Caco-2 (cell line): ENCODE measurements around the gene LEKR1. TPM values are rescaled to one million over a fixed set of nuclear protein-coding genes. Genes with fewer than 3 reads are reported as not detected.

ENCODE experiments used
- BruUV-seq: library from RNA; stranded (reverse); fragments of 400-500 nt; replicated peaks from 2 replicates; lab custom pipeline; 2021; lab: Mats Ljungman, UMichigan
- CTCF ChIA-PET: fragments of 300-600 bp; sonication (Branson Sonifier 250); formaldehyde crosslinking; loops from one replicate; lab custom pipeline; 2022; ENCODE audit warnings: antibody characterized with exemption; lab: Charles Lee
- POLR2A ChIA-PET: fragments of 300-600 bp; sonication (Branson Sonifier 250); formaldehyde crosslinking; loops from one replicate; lab custom pipeline; 2022; ENCODE audit warnings: antibody characterized with exemption; lab: Charles Lee
- DNase-seq, 2 experiments: peaks; one replicate each; pipeline versions ENCODE4 v3.0.0 to v3.0.0-alpha.2; 2020 to 2022
- H3K27me3 ChIP-seq: replicated peaks from 2 replicates; pipeline ENCODE4 v1.6.0; 2011; ENCODE audit warnings: low read length; ENCODE audit not compliant: control insufficient read depth, insufficient read depth
- H3K36me3 ChIP-seq: 2 replicates; pipeline ENCODE4 v1.5.1; 2011; ENCODE audit warnings: low read length; ENCODE audit not compliant: control insufficient read depth, insufficient read depth
- H3K4me1 ChIP-seq: fragments of 250-450 bp; sonication (Bioruptor Pico); 2 replicates; pipeline ENCODE4 v1.5.1; 2020; ENCODE audit warnings: mild to moderate bottlenecking
- H3K4me3 ChIP-seq: 2 replicates; pipeline ENCODE4 v1.5.1; 2011; ENCODE audit warnings: low read depth, mild to moderate bottlenecking, control low read depth, low read length
- H3K9me3 ChIP-seq: fragments of 250-450 bp; sonication (Bioruptor Pico); 2 replicates; pipeline ENCODE4 v1.5.1; 2020; ENCODE audit warnings: mild to moderate bottlenecking, moderate library complexity
- H3K27ac Mint-ChIP-seq: one replicate; pipeline ENCODE4 v1.8.0; 2022; ENCODE audit warnings: mixed read lengths; ENCODE audit not compliant: unreplicated experiment
- H3K27me3 Mint-ChIP-seq: one replicate; pipeline ENCODE4 v1.8.0; 2022; ENCODE audit warnings: mixed read lengths; ENCODE audit not compliant: insufficient read depth, unreplicated experiment
- H3K36me3 Mint-ChIP-seq: one replicate; pipeline ENCODE4 v1.8.0; 2022; ENCODE audit warnings: mild to moderate bottlenecking, mixed read lengths; ENCODE audit not compliant: insufficient read depth, unreplicated experiment
- H3K4me1 Mint-ChIP-seq: one replicate; pipeline ENCODE4 v1.8.0; 2022; ENCODE audit warnings: low read depth, mixed read lengths; ENCODE audit not compliant: unreplicated experiment
- H3K4me3 Mint-ChIP-seq: one replicate; pipeline ENCODE4 v1.8.0; 2022; ENCODE audit warnings: mild to moderate bottlenecking, moderate library complexity, mixed read lengths; ENCODE audit not compliant: unreplicated experiment
- H3K9me3 Mint-ChIP-seq: one replicate; pipeline ENCODE4 v1.8.0; 2022; ENCODE audit warnings: mixed read lengths; ENCODE audit not compliant: unreplicated experiment
- CTCF ChIP-seq, 2 experiments: fragments of 200-600 bp in 1 of 2; IDR thresholded peaks; 1 replicate in 1 of 2; 2 replicates in 1 of 2; pipeline versions ENCODE4 v1.5.1 to v1.8.0; 2011 to 2022; ENCODE audit warnings: antibody characterized with exemption in 1 of 2, control low read depth in 1 of 2, inconsistent platforms in 1 of 2, low read depth in 1 of 2, low read length in 1 of 2, mild to moderate bottlenecking in 1 of 2, moderate library complexity in 1 of 2; ENCODE audit not compliant: insufficient read depth in 1 of 2, severe bottlenecking in 1 of 2, unreplicated experiment in 1 of 2
- intact Hi-C: fragments of 100-400 bp; cut with micrococcal nuclease; formaldehyde crosslinking; loops from one replicate; pipeline ENCODE4 v1.10.0; 2022; ENCODE audit not compliant: unreplicated experiment
- total RNA-seq: library from RNA; stranded (reverse); gene quantifications from 2 replicates; pipeline ENCODE4 v1.2.3, GENCODE V29; 2022

LEKR1 gene
- total RNA-seq, 1 experiment from 2014 or later = 1.6 TPM

GRCh38 chr3:156816794-156817645, 9.1 kb upstream of the LEKR1 start:
- POLR2A ChIA-PET = interaction anchor here (1.3 to 2.3 kb wide), 2 partner anchors 10 to 272 kb away, joined by 4 to 10 read pairs; no protein-coding TSS in a partner anchor
- Histone ChIP-seq H3K4me3 (peak overlapping the region; percentile 84), H3K27me3 (no peaks in the 10 kb centered on the region), H3K9me3 (no peaks in the 10 kb centered on the region), H3K4me1 (peaks cover 43% of the 10 kb centered on the region), H3K36me3 (no peaks in the 10 kb centered on the region)
- CTCF ChIA-PET = interaction anchor here (0.7 kb wide), 1 partner anchor 320 kb away, joined by 3 read pairs; no protein-coding TSS in a partner anchor
- peak overlapping the region; percentile 91 for H3K27ac Mint-ChIP-seq
- BruUV-seq = TSS peak; percentile 96
- peak overlapping the region; percentile 90 for H3K4me3 Mint-ChIP-seq
- DNase-seq = peak; percentile 94 to 96
- TF ChIP-seq CTCF (IDR thresholded peaks at IDR 0.05; ENCODE audit: insufficient read depth in 1 of 2, low read depth in 1 of 2, low read length in 1 of 2, severe bottlenecking in 1 of 2, unreplicated experiment in 1 of 2) = no peak
- no peaks in the 10 kb centered on the region for H3K27me3 Mint-ChIP-seq
- H3K9me3 Mint-ChIP-seq = no peaks in the 10 kb centered on the region
- intact Hi-C loops = loop anchor here (1.0 to 5.0 kb wide), 6 partner anchors 8 to 313 kb away; partner anchors contain the start of gene TIPARP
- peaks cover 14% of the 10 kb centered on the region for H3K4me1 Mint-ChIP-seq
- H3K36me3 Mint-ChIP-seq = peaks cover 11% of the 10 kb centered on the region

GRCh38 chr3:156817646-156818272, 8.4 kb upstream of the LEKR1 start:
- no TSS peak for BruUV-seq
- Mint-ChIP-seq H3K27me3 (no peaks in the 10 kb centered on the region), H3K9me3 (no peaks in the 10 kb centered on the region), H3K36me3 (peaks cover 11% of the 10 kb centered on the region), H3K4me3 (peak overlapping the region; percentile 90), H3K27ac (peak overlapping the region; percentile 91), H3K4me1 (peaks cover 14% of the 10 kb centered on the region)
- peak overlapping the region; percentile 84 for H3K4me3 ChIP-seq
- POLR2A ChIA-PET = interaction anchor here (1.3 to 2.3 kb wide), 2 partner anchors 9 to 271 kb away, joined by 4 to 10 read pairs; no protein-coding TSS in a partner anchor
- peaks cover 36% of the 10 kb centered on the region for H3K4me1 ChIP-seq
- DNase-seq = no peak
- H3K27me3 ChIP-seq = no peaks in the 10 kb centered on the region
- no peaks in the 10 kb centered on the region for H3K9me3 ChIP-seq
- no peaks in the 10 kb centered on the region for H3K36me3 ChIP-seq
- no peak for TF ChIP-seq CTCF (IDR thresholded peaks at IDR 0.05; ENCODE audit: insufficient read depth in 1 of 2, low read depth in 1 of 2, low read length in 1 of 2, severe bottlenecking in 1 of 2, unreplicated experiment in 1 of 2)
- CTCF ChIA-PET = interaction anchor here (0.7 kb wide), 1 partner anchor 319 kb away, joined by 3 read pairs; no protein-coding TSS in a partner anchor
- intact Hi-C loops = loop anchor here (1.0 to 5.0 kb wide), 6 partner anchors 8 to 313 kb away; partner anchors contain the start of gene TIPARP

GRCh38 chr3:156818273-156818651, 7.9 kb upstream of the LEKR1 start:
- Histone ChIP-seq H3K36me3 (no peaks in the 10 kb centered on the region), H3K9me3 (no peaks in the 10 kb centered on the region), H3K4me1 (peaks cover 31% of the 10 kb centered on the region), H3K4me3 (no peak overlapping the region), H3K27me3 (no peaks in the 10 kb centered on the region)
- DNase-seq = peak in 1 of 2 experiments; percentile 15
- Mint-ChIP-seq H3K4me1 (peaks cover 10% of the 10 kb centered on the region), H3K27me3 (no peaks in the 10 kb centered on the region), H3K27ac (peak overlapping the region; percentile 91), H3K36me3 (peaks cover 11% of the 10 kb centered on the region), H3K4me3 (peak overlapping the region; percentile 90), H3K9me3 (no peaks in the 10 kb centered on the region)
- BruUV-seq = no TSS peak
- TF ChIP-seq CTCF (IDR thresholded peaks at IDR 0.05; ENCODE audit: insufficient read depth in 1 of 2, low read depth in 1 of 2, low read length in 1 of 2, severe bottlenecking in 1 of 2, unreplicated experiment in 1 of 2) = no peak
- intact Hi-C loops = loop anchor here (5.0 kb wide), 1 partner anchor 281 kb away; no protein-coding TSS in a partner anchor
- POLR2A ChIA-PET = interaction anchor here (2.3 kb wide), 1 partner anchor 270 kb away, joined by 10 read pairs; no protein-coding TSS in a partner anchor
- CTCF ChIA-PET = no interaction called here
